Osteocyte (in vitro differentiated cells): ENCODE data around the gene SLC29A2. TPM values are rescaled to one million over a fixed set of nuclear protein-coding genes. Genes with fewer than 3 reads are reported as not detected.

Experiments
- DNase-seq: peaks from one replicate; pipeline ENCODE4 v3.0.0; 2021; ENCODE audit warnings: mixed read lengths; ENCODE audit not compliant: unreplicated experiment; ENCODE audit errors: extremely low spot score
- H3K27ac Mint-ChIP-seq: one replicate; pipeline ENCODE4 v1.8.0; 2021; ENCODE audit warnings: mild to moderate bottlenecking, mixed read lengths; ENCODE audit not compliant: unreplicated experiment
- H3K27me3 Mint-ChIP-seq: one replicate; pipeline ENCODE4 v1.8.0; 2021; ENCODE audit warnings: mixed read lengths; ENCODE audit not compliant: unreplicated experiment
- H3K36me3 Mint-ChIP-seq: one replicate; pipeline ENCODE4 v1.8.0; 2021; ENCODE audit warnings: mixed read lengths; ENCODE audit not compliant: unreplicated experiment
- H3K4me1 Mint-ChIP-seq: one replicate; pipeline ENCODE4 v1.8.0; 2021; ENCODE audit warnings: mixed read lengths; ENCODE audit not compliant: unreplicated experiment
- H3K4me3 Mint-ChIP-seq: one replicate; pipeline ENCODE4 v1.8.0; 2021; ENCODE audit warnings: mild to moderate bottlenecking, moderate library complexity, mixed read lengths; ENCODE audit not compliant: unreplicated experiment
- H3K9me3 Mint-ChIP-seq: one replicate; pipeline ENCODE4 v1.8.0; 2021; ENCODE audit warnings: mixed read lengths; ENCODE audit not compliant: unreplicated experiment
- CTCF ChIP-seq: fragments of 200-600 bp; sonication (generic); IDR thresholded peaks from 2 replicates; pipeline ENCODE4 v1.5.0; 2021; ENCODE audit warnings: antibody characterized with exemption, mild to moderate bottlenecking, moderate library complexity
- total RNA-seq: library from RNA; stranded (reverse); gene quantifications from 2 replicates; pipeline ENCODE4 v1.2.1, GENCODE V29; 2021

SLC29A2 gene
- total RNA-seq, 1 donor from 2014 or later: 3.6 TPM

- no peak for TF ChIP-seq CTCF
- Mint-ChIP-seq H3K4me3 (no peak overlapping the region), H3K27ac (peak overlapping the region; percentile 90), H3K36me3 (no peaks in the 10 kb centered on the region), H3K9me3 (no peaks in the 10 kb centered on the region), H3K27me3 (no peaks in the 10 kb centered on the region), H3K4me1 (peaks cover 76% of the 10 kb centered on the region)
- peak; percentile 86 for DNase-seq
Observed at GRCh38 chr11:66326261-66327111, 45.1 kb downstream of the SLC29A2 start.

GRCh38 chr11:66325263-66325671, 46.3 kb downstream of the SLC29A2 start:
- Mint-ChIP-seq H3K4me3 (no peak overlapping the region), H3K36me3 (no peaks in the 10 kb centered on the region), H3K27ac (peak overlapping the region; percentile 90), H3K27me3 (no peaks in the 10 kb centered on the region), H3K4me1 (peaks cover 74% of the 10 kb centered on the region), H3K9me3 (no peaks in the 10 kb centered on the region)
- TF ChIP-seq CTCF: no peak
- no peak for DNase-seq

- no peak for DNase-seq
- no peak for TF ChIP-seq CTCF
- no peaks in the 10 kb centered on the region for H3K36me3 Mint-ChIP-seq
- H3K4me3 Mint-ChIP-seq: no peak overlapping the region
- H3K27ac Mint-ChIP-seq: peak overlapping the region; percentile 90
- H3K4me1 Mint-ChIP-seq: peaks cover 70% of the 10 kb centered on the region
- H3K27me3 Mint-ChIP-seq: no peaks in the 10 kb centered on the region
- no peaks in the 10 kb centered on the region for H3K9me3 Mint-ChIP-seq
Observed at GRCh38 chr11:66324664-66325063, 46.9 kb downstream of the SLC29A2 start.

GRCh38 chr11:66323684-66324083, 47.9 kb downstream of the SLC29A2 start:
- no peak overlapping the region for H3K4me3 Mint-ChIP-seq
- no peaks in the 10 kb centered on the region for H3K36me3 Mint-ChIP-seq
- DNase-seq: no peak
- H3K27ac Mint-ChIP-seq: no peak overlapping the region
- H3K27me3 Mint-ChIP-seq: no peaks in the 10 kb centered on the region
- H3K9me3 Mint-ChIP-seq: no peaks in the 10 kb centered on the region
- TF ChIP-seq CTCF: no peak
- H3K4me1 Mint-ChIP-seq: peaks cover 69% of the 10 kb centered on the region

GRCh38 chr11:66322732-66323427, 48.7 kb downstream of the SLC29A2 start:
- H3K27me3 Mint-ChIP-seq: no peaks in the 10 kb centered on the region
- peaks cover 69% of the 10 kb centered on the region for H3K4me1 Mint-ChIP-seq
- no peak for DNase-seq
- no peak overlapping the region for H3K4me3 Mint-ChIP-seq
- peak overlapping the region; percentile 46 for H3K27ac Mint-ChIP-seq
- TF ChIP-seq CTCF: no peak
- H3K36me3 Mint-ChIP-seq: no peaks in the 10 kb centered on the region
- H3K9me3 Mint-ChIP-seq: no peaks in the 10 kb centered on the region
